HG02885 (cell line): ENCODE data around the gene CORO7.
"Not testable (repeated sequence)": the region's sequence is repeated elsewhere in the genome, so short reads cannot be mapped to it uniquely, and the experiment has no call there.

Experiments
- ATAC-seq: cut with Tn5 transposase; IDR thresholded peaks from one replicate; pipeline ENCODE4 v1.9.1; 2021; ENCODE audit warnings: mild to moderate bottlenecking; ENCODE audit not compliant: unreplicated experiment, poor library complexity

Gene CORO7

GRCh38 chr16:4358831-4359561, 57.4 kb downstream of the CORO7 start:
- no peak for ATAC-seq

GRCh38 chr16:4358236-4358635, 58.2 kb downstream of the CORO7 start:
- no peak for ATAC-seq

DNA sequence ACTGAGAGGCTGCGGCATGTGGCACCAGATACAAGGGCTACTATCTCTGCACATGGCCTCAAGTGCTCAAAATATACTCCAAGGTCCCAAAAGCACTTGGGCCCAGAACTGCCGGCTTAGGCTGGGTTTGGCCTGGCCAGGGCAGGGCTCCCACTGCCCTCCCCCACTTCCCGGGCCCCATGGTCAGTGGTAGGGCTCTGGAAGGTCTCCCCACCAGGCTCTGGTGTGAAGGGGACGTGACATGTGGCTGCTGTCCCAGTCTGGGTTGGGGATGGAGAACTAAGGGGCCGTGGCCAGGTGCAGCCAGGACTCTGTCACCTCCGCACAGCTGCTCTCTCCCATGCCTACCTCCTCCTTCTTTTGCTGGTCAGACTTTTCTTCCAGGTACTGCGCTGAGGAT, 59.6 kb downstream of the CORO7 start:
- no peak for ATAC-seq

- ATAC-seq: no peak
Observed at GRCh38 chr16:4354512-4355409, 61.6 kb downstream of the CORO7 start.

GRCh38 chr16:4353675-4354074, 62.7 kb downstream of the CORO7 start:
- no peak for ATAC-seq

GRCh38 chr16:4352843-4353242, 63.6 kb downstream of the CORO7 start:
- ATAC-seq: no peak

- ATAC-seq: no peak
Observed at GRCh38 chr16:4351880-4352279, 64.5 kb downstream of the CORO7 start.

DNA sequence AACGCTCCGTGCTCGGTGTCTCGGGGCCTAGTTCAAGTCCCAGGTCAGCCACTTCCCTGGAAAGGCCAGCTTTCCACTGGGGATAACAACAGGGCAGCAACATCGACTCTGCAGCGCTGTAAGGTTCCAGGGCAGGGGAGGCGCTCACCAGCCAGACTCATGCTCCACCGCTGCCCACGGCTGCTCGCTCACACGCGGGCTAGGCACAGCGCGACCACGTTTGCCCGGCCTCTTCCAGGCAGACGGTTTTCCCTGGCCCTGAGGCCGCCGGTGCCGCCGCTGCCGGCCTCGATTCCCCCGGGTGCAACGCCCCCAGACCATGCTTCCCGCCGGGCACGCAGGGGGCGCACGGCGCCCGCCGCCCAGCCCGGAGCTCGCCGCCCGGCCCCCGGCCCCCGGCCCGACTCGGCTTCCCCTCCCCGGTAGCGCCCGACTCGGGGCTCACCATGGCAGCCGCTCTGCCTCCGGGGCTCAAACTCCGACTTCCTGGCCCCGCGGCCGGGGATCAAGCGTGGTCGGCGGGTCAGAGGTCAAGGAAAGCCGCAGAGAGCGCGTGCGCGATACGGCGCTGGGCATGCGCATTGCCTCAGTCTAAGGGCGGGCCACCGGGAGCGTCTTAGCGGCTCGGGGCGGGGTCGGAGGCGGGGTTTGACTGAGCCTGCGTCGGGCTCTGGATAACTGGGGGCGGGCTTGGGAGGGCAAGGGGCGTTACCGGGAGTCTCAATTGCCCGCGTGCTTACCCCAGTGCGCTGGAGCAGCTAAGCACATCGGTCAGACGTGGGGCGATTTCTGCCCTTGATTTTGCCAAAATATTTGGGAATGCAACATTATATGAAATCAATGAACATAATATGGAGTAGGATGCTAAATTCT, 65.4 kb downstream of the CORO7 start, which contains the start of gene PAM16:
TSS of gene PAM16 (minus strand) at position 535 of the 873 bp plus-strand sequence. CDS start at position 448, 87 bp downstream.
- peak; percentile 90 for ATAC-seq

GRCh38 chr16:4350365-4350786, 66.0 kb downstream of the CORO7 start:
- no peak for ATAC-seq

- no peak for ATAC-seq
Observed at GRCh38 chr16:4349332-4349731, 67.1 kb downstream of the CORO7 start.

DNA sequence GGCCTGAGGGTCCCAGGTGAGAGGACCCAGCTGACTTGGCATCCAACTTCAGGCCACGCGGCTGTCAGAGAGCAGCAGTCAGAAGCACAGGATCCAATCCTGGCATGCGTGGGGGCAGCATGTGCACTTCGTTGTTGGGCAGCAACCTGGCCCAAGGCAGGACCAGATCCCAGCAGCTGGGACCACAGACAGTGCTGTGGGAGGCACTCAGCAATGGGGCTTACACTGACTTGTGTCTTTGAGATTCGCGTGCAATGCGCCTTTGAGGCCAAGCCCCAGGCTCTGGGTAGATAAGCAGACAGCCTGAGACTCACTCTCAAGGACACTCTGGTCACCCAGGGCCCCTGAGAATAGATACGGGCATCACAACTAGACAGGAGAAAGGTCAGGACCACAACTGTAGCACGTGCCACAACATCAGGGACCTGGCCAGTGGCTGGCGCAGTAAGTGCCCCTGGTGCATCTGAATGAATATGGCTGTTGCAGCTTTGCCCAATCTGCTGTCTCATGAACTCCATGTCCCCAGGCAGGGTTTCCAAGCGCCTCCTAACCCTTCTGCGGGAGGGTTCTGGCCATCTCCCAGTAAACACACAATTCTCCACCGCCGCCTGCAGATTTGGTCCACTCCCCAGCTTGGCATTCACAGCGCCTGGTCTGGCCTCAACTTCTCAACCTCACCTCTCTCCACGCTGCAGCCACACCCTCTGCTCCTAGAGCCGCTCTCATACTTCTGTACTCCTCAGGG, 68.5 kb downstream of the CORO7 start:
- no peak for ATAC-seq

- ATAC-seq: no peak
Observed at GRCh38 chr16:4347010-4347409, 69.4 kb downstream of the CORO7 start.

DNA sequence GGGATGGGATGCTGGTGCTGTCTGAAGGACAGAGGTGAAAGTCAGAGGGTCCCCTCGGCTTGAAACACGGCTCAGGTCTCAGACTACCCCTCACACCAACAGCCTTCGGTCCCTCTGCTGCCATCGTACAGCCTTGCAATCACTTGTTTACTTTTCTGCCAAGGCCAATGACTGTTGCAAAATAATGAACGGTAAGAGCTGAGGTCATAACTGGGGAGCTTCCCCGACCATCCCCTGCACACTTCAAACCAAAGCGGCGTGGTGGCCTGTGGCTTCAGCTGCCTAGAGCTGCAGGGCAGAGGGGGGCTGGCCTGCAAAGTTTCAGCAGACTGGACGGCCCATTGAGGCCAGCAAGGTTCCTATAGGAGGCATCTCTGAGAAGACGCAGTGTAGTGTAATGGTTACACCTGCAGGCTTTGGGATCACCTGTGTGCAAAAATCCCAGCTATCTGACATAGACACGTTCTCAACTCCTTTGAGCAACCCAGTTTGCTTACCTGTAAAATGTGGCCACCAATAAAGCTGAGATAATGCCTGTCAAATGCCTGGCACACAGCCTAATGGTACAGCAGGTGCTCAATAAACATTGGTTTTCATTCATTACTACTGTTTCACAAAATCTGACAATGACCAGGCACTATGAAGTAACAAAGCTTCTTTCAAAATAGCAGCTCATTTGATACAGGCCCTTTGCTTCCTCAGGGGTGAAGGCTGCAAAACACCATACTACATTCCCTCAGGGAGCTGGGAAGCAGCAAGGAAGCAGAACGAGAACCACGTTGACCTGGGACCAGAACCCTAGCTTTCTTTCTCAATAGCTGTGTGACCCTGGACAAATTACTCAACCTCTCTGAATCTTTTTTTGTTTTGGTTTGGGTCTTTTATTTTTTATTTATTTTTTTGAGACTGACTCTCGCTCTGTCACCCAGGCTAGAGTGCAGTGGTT, 70.3 kb downstream of the CORO7 start:
- no peak for ATAC-seq

- no peak for ATAC-seq
Observed at GRCh38 chr16:4344983-4345835, 71.2 kb downstream of the CORO7 start.

GRCh38 chr16:4344300-4344982, 72.0 kb downstream of the CORO7 start:
- not testable (repeated sequence) for ATAC-seq

DNA sequence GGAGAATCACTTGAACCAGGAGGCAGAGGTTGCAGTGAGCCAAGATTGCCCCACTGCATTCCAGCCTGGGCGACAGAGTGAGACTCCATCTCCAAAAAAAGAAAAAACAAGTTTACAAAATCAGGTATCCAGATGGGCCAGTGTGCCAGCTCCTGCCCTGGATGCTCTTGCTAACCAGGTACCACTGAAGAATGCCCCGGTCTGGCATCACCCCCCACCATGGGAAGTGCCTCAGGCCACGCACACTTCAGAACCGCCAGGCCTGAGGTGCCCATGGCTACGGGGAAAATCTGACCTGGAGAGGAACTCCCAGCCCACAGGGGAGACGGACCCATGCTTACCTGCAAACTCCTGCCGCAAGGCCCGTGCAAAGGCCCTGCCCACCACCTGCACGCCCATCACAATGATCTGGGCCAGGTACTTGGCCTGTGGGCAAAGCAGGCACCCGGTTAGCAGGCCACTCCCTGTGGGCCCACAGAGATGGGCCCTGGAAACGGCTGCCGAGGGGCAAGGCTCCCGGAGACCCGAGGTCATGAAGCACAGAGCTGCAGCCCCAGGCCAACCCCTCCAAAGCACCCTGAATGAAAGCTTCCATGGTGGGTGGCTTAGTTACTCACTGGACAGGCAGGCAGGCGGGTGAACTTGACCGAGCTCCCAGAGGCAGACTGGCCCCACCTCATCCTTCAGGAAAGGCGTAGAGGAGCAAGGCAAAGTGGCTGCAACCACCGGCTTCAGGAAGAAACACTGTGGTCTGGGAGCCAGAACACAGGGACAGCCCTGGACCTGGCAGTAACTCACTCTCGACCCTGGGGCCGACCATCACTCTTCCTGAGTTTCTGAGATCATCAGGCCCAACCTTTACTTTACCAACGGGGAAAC, 73.3 kb downstream of the CORO7 start:
- no peak for ATAC-seq
